T-helper 1 cell treated with Interleukin-12 subunit alpha and Interleukin-12 subunit beta and Interleukin-4 antibody, amounts not matched to agents 30 ng/mL and 1 ng/mL, for 36 hours (primary cell): ENCODE results near the gene PDE11A. TPM values are rescaled to one million over a fixed set of nuclear protein-coding genes. Genes with fewer than 3 reads are reported as not detected.
"Not testable (repeated sequence)": the region's sequence is repeated elsewhere in the genome, so short reads cannot be mapped to it uniquely, and the experiment has no call there.

ENCODE experiments used
- intact Hi-C: fragments of 100-400 bp; cut with micrococcal nuclease; formaldehyde crosslinking; loops from one replicate; pipeline ENCODE4 v1.15.1; 2024
- total RNA-seq: library from RNA; stranded (reverse); gene quantifications from 2 replicates; pipeline ENCODE4 v1.2.3, GENCODE V29; 2022

The PDE11A gene
- total RNA-seq, 1 donor from 2014 or later = not detected

DNA sequence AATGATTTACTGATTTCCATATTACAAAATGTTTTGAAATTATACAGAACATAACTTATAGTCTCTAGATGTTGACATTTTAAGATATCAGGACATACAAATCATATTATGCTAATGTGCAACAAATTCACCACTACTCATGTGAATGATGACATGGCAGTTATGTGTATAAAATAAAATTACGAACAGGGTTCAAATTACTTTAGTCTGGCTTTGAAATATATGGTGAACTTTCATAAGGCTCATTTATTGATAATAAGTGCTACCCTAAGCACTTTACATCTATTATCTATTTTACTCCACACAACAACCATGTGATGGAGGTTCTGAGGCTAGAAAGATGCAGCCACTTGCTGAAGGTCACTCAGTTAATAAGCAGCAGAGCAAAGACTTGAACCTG, 62.8 kb downstream of the PDE11A start:
- intact Hi-C loops = no loop called here

- intact Hi-C loops = no loop called here
These were observed 63.8 kb downstream of the PDE11A start for GRCh38 chr2:178008636-178009289.

DNA sequence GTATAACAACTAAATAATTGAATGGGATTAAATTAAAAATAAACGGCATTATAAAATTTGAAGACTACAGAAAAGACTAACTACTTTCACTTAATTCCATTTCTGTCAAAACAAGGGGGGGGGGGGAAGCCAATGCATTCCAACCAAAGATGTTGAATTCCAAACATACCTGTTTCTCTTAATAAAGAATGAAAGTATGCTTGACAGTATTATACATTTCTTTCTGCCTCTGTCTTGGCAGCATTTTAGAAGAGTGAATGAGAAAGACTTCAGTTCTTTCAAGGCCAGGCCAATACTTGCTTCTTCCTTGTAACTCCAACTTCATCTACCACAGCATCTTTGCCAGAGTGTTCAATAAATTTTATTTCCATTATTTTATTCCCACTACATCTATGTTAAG, 65.9 kb downstream of the PDE11A start:
- intact Hi-C loops = no loop called here

GRCh38 chr2:178005756-178006155, 66.8 kb downstream of the PDE11A start:
- intact Hi-C loops = no loop called here

DNA sequence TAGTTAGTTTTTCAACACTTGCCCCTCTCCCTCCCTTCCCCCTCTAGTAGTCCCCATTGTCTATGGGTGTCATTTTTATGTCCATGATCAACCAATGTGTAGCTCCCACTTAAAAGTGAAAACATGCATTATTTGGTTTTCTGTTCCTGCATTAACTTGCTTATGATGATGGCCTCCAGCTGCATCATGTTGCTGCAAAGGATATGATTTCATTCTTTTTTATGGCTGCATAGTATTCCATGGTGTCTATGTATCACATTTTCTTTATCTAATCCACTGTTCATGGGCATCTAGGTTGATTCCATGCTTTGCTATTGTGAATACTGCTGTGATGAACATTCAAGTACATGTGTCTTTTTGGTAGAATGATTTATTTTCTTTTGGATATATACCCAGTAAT, 70.5 kb downstream of the PDE11A start:
- intact Hi-C loops = no loop called here

- intact Hi-C loops = no loop called here
These were observed 73.6 kb downstream of the PDE11A start for GRCh38 chr2:177998996-177999395.

GRCh38 chr2:177998006-177998405, 74.6 kb downstream of the PDE11A start:
- intact Hi-C loops = no loop called here

DNA sequence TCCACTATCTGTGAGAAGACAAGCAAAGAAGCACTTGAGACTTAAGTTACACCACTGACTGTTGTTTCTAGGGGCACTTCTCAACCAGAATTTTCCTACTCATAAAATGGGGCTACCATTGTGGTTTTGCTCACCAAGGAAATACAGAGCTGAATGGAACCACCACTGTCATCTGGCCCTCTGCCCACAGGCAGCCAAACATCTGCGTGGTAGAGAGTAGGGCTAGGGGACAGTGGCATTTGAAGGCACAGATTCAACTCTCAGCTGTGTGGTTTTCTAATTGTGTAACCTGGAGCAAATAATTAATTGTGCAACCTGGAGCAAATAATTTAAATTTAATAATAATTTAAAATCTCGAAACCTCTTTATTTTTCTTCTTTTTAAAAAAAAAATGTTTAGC, 79.6 kb downstream of the PDE11A start:
- intact Hi-C loops = no loop called here

DNA sequence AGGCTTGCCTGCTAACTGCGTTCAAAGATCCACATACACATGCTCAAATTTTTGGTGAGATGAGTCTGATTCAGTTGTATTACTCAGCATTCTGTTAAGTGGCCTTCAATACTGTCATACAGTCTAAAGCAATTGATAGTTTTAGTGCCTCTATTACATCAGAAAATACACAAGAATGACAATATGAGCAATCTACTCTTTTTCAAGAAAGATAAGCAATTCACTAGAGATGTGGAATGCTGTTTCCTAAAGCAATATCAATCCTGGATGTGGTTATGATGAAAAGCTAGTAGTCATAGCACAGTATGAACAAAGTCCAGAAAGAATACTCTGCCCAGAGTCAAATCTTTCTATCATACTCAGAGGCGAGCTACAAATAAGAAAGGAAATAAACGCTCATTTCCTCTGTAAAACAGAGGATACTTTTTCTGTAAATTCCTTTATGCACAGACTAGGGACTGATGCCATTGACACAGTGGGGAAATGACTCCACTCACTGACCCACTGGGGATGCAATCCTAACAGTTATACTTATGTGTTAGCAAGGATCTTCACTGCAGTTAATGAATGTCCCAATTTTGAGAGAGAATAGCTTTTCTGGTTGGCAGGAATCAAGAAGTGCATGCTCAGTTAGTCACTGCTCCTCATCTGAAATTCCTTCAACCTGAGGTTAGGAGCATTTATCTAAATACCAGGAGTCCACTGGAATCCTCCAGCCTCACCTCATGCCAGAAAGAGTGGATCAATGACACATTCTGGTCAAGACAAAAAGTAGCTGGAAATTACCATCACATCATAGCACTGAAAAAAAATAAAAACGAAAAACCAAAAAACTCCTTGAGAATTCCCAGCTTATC, 83.3 kb downstream of the PDE11A start:
- intact Hi-C loops = no loop called here

DNA sequence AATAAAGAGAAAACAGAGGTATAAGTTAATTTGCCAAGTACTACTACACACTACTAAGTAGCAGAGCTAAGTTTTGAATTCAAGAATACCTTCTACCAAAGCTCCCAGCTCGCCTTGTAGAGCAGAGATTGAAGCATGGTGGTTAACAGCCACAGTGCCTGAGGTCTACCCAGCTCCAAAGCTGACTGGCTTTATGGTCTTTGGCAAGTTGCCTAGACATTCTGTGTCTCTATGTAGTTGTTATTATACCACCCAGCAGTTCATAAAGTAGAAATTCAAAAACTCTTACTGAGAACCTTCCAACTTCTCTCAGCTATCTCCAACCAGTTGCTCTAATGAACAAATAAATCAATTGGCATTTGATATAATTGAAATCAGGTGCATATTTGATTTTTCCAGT, 87.8 kb downstream of the PDE11A start:
- intact Hi-C loops = no loop called here

DNA sequence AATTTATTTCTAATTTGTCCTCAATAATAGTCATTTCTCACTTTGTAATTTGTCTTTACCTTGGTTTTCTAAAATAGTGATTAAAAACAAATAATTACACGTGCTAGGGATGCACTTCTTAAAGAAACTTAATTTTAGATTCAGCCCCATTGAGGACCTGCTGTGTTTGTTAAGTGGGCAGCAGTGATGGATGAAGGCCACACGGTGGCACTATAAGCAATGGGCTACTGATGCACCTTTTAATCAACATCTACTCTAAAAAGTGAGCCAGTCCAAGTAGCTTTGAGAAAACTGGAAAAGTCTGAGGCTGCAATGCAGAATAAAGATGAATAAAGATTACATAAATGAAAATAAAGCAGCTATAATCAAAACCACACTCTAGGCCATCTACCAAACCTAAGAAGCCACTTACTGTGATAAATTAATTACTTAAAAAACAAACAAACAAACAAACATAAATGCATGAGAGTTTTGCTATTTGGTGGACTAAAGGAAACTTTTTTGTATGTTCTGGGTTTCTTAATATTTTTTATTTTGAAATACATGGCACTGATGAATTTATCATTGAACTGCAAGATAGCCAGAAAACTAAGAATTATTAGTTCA, 89.3 kb downstream of the PDE11A start:
- intact Hi-C loops = loop anchor here (1.0 kb wide), 1 partner anchor 297 kb away; no protein-coding TSS in a partner anchor

DNA sequence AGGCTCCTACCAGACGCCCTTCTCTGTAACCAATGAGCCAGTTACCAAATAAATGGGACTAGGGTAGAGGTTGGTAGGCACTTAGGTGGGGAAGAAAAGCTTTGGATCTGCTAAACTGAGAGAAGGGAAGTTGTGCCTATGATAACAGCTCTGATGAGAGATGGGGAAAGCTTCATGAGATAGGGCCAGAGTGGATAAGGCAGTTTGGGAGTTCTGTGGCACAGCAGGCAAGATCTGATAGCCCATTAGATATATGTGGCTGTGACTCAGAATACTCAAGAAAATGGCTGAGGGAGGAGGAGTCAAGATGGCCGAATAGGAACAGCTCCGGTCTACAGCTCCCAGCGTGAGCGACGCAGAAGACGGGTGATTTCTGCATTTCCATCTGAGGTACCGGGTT, 99.8 kb downstream of the PDE11A start:
- intact Hi-C loops = no loop called here

- intact Hi-C loops = no loop called here
These were observed 100.5 kb downstream of the PDE11A start for GRCh38 chr2:177972123-177972522.

DNA sequence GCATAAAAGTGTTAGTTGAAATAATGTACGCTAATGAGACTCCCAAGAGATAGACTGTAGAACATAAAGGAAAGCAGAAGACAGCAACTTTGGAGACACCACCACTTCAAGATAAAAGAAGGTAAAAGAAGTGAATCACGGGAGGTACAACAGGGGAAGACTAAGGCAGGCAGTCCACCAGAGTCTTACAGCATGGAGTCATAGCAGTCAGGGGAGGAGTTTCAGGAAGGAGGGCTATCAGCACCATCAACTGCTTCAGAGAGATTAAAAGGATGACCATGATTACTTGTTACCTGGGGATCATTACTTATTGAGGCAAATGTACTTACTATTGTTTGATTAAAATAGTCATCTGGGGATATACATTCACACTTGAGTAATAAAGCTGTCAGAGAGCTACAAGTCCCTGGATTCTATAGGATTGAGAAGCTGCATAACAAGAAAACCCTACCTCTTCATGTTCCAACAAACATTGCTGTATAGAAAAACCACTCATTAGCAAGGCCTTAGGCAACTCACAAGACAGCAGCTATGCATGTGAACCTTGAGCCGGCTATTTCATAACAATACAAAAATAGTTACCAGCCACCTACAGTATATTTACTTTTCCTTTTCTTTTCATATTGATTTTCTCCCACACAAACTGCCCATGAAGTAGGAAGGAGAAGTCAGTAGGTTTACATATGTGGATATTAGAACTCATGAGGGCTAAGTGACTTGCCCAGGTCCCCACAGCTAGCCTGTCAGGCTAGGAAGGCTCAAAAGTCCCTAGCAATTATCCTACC, 101.7 kb downstream of the PDE11A start:
- intact Hi-C loops = no loop called here

DNA sequence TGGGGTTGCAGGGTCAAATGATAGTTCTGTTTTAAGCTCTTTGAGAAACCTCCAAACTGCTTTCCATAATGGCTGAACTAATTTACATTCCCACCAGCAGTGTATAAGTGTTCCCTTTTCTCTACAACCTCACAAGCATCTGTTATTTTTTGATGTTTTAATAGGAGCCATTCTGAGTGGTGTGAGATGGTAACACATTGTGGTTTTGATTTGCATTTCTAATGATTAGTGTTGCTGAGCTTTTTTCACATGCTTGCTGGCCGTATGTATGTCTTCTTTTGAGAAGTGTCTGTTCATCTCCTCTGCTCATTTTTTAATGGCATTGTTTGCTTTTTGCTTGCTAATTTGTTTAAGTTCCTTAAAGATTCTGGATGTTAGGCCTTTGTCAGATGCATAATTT, 107.7 kb downstream of the PDE11A start:
- intact Hi-C loops = no loop called here

- intact Hi-C loops = no loop called here
These were observed 120.4 kb downstream of the PDE11A start for GRCh38 chr2:177952151-177952550.

GRCh38 chr2:177947598-177947997, 125.0 kb downstream of the PDE11A start:
- intact Hi-C loops = not testable (repeated sequence)

DNA sequence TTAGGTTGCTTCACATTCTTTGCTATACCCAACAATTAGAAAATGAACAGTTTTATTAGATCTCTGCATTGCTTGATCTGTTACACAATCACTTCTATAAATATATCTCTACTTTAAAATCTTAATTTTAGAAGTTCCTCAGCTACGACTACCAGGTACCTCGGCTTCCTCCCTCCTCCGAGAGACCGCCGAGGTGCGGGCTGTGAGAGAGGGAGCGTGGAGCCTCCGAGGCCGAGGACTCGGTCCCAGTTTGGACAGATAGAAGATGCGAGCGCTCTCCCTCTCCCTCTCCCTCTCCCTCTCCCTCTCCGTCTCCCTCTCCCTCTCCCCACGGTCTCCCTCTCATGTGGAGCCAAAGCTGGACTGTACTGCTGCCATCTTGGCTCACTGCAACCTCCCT, 128.0 kb downstream of the PDE11A start:
- intact Hi-C loops = not testable (repeated sequence)

GRCh38 chr2:177942731-177943130, 129.8 kb downstream of the PDE11A start:
- intact Hi-C loops = no loop called here

- intact Hi-C loops = no loop called here
These were observed 133.4 kb downstream of the PDE11A start for GRCh38 chr2:177939211-177939610.

- intact Hi-C loops = no loop called here
These were observed 141.7 kb downstream of the PDE11A start for GRCh38 chr2:177930916-177931315.
